HepG2 (cell line): ENCODE data around the gene IDNK. TPM values are rescaled to one million over a fixed set of nuclear protein-coding genes. Genes with fewer than 3 reads are reported as not detected.

ENCODE experiments used
- ASH2L ChIP-seq: fragments of 300-600, 200-600 bp; sonication (generic); IDR thresholded peaks from 2 replicates; pipeline ENCODE4 v1.7.0; 2017; ENCODE audit warnings: low read depth, mild to moderate bottlenecking, moderate library complexity, mixed read lengths, low read length; ENCODE audit not compliant: insufficient read length
- ETV6 ChIP-seq: sonication (generic); formaldehyde crosslinking; conservative IDR thresholded peaks from 2 replicates; pipeline ENCODE4 v1.4.0; 2020; ENCODE audit warnings: missing genetic modification reagents
- KDM1A ChIP-seq: IDR thresholded peaks from 2 replicates; pipeline ENCODE4 v1.6.1; 2016; ENCODE audit warnings: missing compliant biosample characterization
- NKX3-1 ChIP-seq: sonication (generic); formaldehyde crosslinking; IDR thresholded peaks from 2 replicates; pipeline ENCODE4 v1.5.0; 2020; ENCODE audit warnings: missing genetic modification reagents
- POGK ChIP-seq: sonication (generic); formaldehyde crosslinking; conservative IDR thresholded peaks from 2 replicates; pipeline ENCODE4 v1.8.0; 2022; ENCODE audit warnings: mild to moderate bottlenecking, moderate library complexity, missing genetic modification reagents
- RFX3 ChIP-seq: IDR thresholded peaks from 2 replicates; pipeline ENCODE4 v1.6.1; 2016; ENCODE audit warnings: missing biosample characterization, missing genetic modification reagents
- SIN3B ChIP-seq: fragments of 150-350 bp; IDR thresholded peaks from 2 replicates; pipeline ENCODE4 v1.6.1; 2014; ENCODE audit warnings: low read length
- TFAP4 ChIP-seq: sonication (generic); IDR thresholded peaks from 2 replicates; pipeline ENCODE4 v1.6.1; 2016; ENCODE audit warnings: low read depth, borderline replicate concordance
- ZFX ChIP-seq: sonication (generic); formaldehyde crosslinking; IDR thresholded peaks from 2 replicates; pipeline ENCODE4 v1.4.0; 2020; ENCODE audit warnings: mild to moderate bottlenecking, low read depth, missing genetic modification reagents, moderate library complexity
- ZMAT5 ChIP-seq: sonication (generic); formaldehyde crosslinking; IDR thresholded peaks from 2 replicates; pipeline ENCODE4 v1.5.0; 2020; ENCODE audit warnings: mild to moderate bottlenecking, low read depth, missing genetic modification reagents, borderline replicate concordance
- ZNF318 ChIP-seq: sonication (generic); formaldehyde crosslinking; IDR thresholded peaks from 2 replicates; pipeline ENCODE4 v1.4.0; 2020; ENCODE audit warnings: mild to moderate bottlenecking, missing genetic modification reagents
- ZNF574 ChIP-seq: sonication (generic); formaldehyde crosslinking; IDR thresholded peaks from 2 replicates; pipeline ENCODE4 v1.4.0; 2020; ENCODE audit warnings: missing genetic modification reagents
- polyA plus RNA-seq, 8 experiments: library from polyadenylated mRNA; depleted of rRNA in 3 of 8; stranded (reverse) in 7 of 8; unstranded in 1 of 8; fragments of >200 nt; fragmentation: Illumina TruSeq in 4 of 8; extraction: Trizol in 4 of 8; gene quantifications; 2 replicates each; pipeline versions ENCODE4 v1.2.1 to v1.2.3, GENCODE V29; 2011 to 2016; ENCODE audit warnings: low read depth in 4 of 8, missing spikeins in 1 of 8, mixed read lengths in 1 of 8; ENCODE audit not compliant: insufficient read depth in 1 of 8
- total RNA-seq, 5 experiments: library from RNA; depleted of rRNA; stranded (reverse); fragments of >200 nt; fragmentation: Illumina TruSeq; extraction: Trizol; gene quantifications; 2 replicates each; pipeline ENCODE4 v1.2.3, GENCODE V29; 2016; ENCODE audit warnings: low read depth in 1 of 5
- TF ChIP-seq, protein P1 (sequence below): sonication (generic); formaldehyde crosslinking; IDR thresholded peaks from 2 replicates; pipeline ENCODE4 v1.8.1; 2023; ENCODE audit warnings: mild to moderate bottlenecking, missing genetic modification reagents

IDNK gene
- total and polyA plus RNA-seq, 2 of the 13 experiments (the other 11 are each of a cell fraction or from before 2014, with no cell fraction given): 3.1 to 4.8 TPM

DNA sequence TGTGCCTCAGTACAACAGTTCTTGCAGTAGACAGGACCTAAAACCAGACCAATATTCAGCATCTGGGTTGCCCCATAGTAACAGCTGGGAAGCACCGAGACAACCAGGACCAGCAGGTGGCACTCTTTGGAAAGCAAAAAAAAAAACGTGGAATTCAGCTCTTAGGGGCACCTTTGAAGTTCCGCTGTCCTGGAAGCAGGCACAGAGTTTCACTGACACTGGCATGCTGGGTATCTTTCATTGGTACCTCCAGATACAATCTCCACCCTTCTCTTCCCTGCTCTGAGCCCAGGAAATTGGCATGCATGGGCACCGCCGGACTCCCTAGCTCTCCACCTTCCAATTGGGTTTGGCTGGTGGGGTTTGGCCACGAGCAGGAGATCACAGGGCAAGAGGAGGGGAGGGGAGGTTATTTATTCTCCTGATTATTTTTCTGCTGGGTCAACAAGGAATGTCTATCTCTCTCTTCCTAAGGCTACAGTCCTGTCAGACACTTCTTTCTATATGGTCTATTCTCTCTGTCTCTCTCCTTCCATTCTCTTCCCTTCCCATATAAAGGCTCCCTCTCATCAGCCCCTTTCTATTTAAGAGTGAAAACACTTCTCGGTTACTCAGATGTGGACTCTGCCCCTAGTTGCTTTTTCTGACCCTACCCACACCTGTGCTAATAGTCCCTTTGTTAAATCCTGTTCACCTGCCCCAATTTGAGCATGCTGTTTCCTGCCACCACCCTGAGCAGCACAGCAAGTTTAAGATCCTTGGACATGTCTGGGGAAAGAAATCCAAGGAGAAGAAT is 1.9 kb upstream of the IDNK start (continued):
- TF ChIP-seq ZNF318 (CRISPR knock-in tag) (no peak), ZFX (CRISPR knock-in tag) (peak; percentile 14; the same call in 1 of the 2 replicates), KDM1A (CRISPR knock-in tag) (no peak), POGK (no peak), ASH2L (peak; percentile 76), ZMAT5 (CRISPR knock-in tag) (no peak), ZNF574 (CRISPR knock-in tag) (0 out of 2 replicates have a peak, but pooled peaks have one; percentile 19), TFAP4 (peak; percentile 87), ETV6 (CRISPR knock-in tag) (0 out of 2 replicates have a peak, but pooled peaks have one; percentile 41), SIN3B (no peak), NKX3-1 (CRISPR knock-in tag) (no peak), RFX3 (no peak)
- TF ChIP-seq, protein P1, sequence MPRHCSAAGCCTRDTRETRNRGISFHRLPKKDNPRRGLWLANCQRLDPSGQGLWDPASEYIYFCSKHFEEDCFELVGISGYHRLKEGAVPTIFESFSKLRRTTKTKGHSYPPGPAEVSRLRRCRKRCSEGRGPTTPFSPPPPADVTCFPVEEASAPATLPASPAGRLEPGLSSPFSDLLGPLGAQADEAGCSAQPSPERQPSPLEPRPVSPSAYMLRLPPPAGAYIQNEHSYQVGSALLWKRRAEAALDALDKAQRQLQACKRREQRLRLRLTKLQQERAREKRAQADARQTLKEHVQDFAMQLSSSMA (CRISPR knock-in tag): 0 out of 2 replicates have a peak, but pooled peaks have one; percentile 63
